HepG2 (cell line): ENCODE measurements around the gene FKBP1B. TPM values are rescaled to one million over a fixed set of nuclear protein-coding genes. Genes with fewer than 3 reads are reported as not detected.

ENCODE experiments used
- ARHGAP35 ChIP-seq: sonication (generic); formaldehyde crosslinking; IDR thresholded peaks from 2 replicates; pipeline ENCODE4 v1.9.0; 2022; ENCODE audit warnings: mild to moderate bottlenecking, inconsistent platforms, moderate library complexity, missing genetic modification reagents, borderline replicate concordance
- CBX5 ChIP-seq: sonication (generic); formaldehyde crosslinking; IDR thresholded peaks from 2 replicates; pipeline ENCODE4 v1.4.0; 2020; ENCODE audit warnings: missing genetic modification reagents, borderline replicate concordance
- HNRNPH1 ChIP-seq: fragments of 200-400 bp; formaldehyde crosslinking; optimal IDR thresholded peaks from 2 replicates; pipeline ENCODE3; 2017; ENCODE audit warnings: mild to moderate bottlenecking, low read depth, low read length
- PHF8 ChIP-seq: sonication (generic); formaldehyde crosslinking; IDR thresholded peaks from 2 replicates; pipeline ENCODE4 v1.5.0; 2020; ENCODE audit warnings: missing genetic modification reagents
- PPARG ChIP-seq: conservative IDR thresholded peaks from 2 replicates; pipeline ENCODE4 v1.6.1; 2016; ENCODE audit warnings: missing biosample characterization, missing genetic modification reagents
- TBL1XR1 ChIP-seq: fragments of 150-350 bp; IDR thresholded peaks from 2 replicates; pipeline ENCODE4 v1.6.1; 2014; ENCODE audit warnings: borderline replicate concordance, low read length; ENCODE audit not compliant: partially characterized antibody
- TSC22D2 ChIP-seq: sonication (generic); formaldehyde crosslinking; IDR thresholded peaks from 2 replicates; pipeline ENCODE4 v1.5.1; 2020; ENCODE audit warnings: missing genetic modification reagents, mild to moderate bottlenecking, borderline replicate concordance
- ZFP62 ChIP-seq: sonication (generic); formaldehyde crosslinking; IDR thresholded peaks from 2 replicates; pipeline ENCODE4 v1.4.0; 2020; ENCODE audit warnings: missing genetic modification reagents
- ZNF713 ChIP-seq: sonication (generic); formaldehyde crosslinking; IDR thresholded peaks from 2 replicates; pipeline ENCODE4 v1.4.0; 2020; ENCODE audit warnings: mild to moderate bottlenecking, missing genetic modification reagents
- ZNF788 ChIP-seq: sonication (generic); formaldehyde crosslinking; IDR thresholded peaks from 2 replicates; pipeline ENCODE4 v1.5.0; 2020; ENCODE audit warnings: mild to moderate bottlenecking, missing genetic modification reagents, borderline replicate concordance
- polyA plus RNA-seq, 8 experiments: library from polyadenylated mRNA; depleted of rRNA in 3 of 8; stranded (reverse) in 7 of 8; unstranded in 1 of 8; fragments of >200 nt; fragmentation: Illumina TruSeq in 4 of 8; extraction: Trizol in 4 of 8; gene quantifications; 2 replicates each; pipeline versions ENCODE4 v1.2.1 to v1.2.3, GENCODE V29; 2011 to 2016; ENCODE audit warnings: low read depth in 4 of 8, missing spikeins in 1 of 8, mixed read lengths in 1 of 8; ENCODE audit not compliant: insufficient read depth in 1 of 8
- total RNA-seq, 5 experiments: library from RNA; depleted of rRNA; stranded (reverse); fragments of >200 nt; fragmentation: Illumina TruSeq; extraction: Trizol; gene quantifications; 2 replicates each; pipeline ENCODE4 v1.2.3, GENCODE V29; 2016; ENCODE audit warnings: low read depth in 1 of 5
- TF ChIP-seq, protein P1 (sequence below): sonication (generic); formaldehyde crosslinking; IDR thresholded peaks from 2 replicates; pipeline ENCODE4 v1.5.1; 2020; ENCODE audit warnings: mild to moderate bottlenecking, missing genetic modification reagents, moderate library complexity
- TF ChIP-seq, protein P2 (sequence below): sonication (generic); formaldehyde crosslinking; IDR thresholded peaks from 2 replicates; pipeline ENCODE4 v1.5.1; 2020; ENCODE audit warnings: mild to moderate bottlenecking, missing genetic modification reagents, moderate library complexity
- TF ChIP-seq, protein P3 (sequence below): sonication (generic); formaldehyde crosslinking; IDR thresholded peaks from 2 replicates; pipeline ENCODE4 v1.4.0; 2020; ENCODE audit warnings: mild to moderate bottlenecking, missing genetic modification reagents
- TF ChIP-seq, protein P4 (sequence below): sonication (generic); formaldehyde crosslinking; IDR thresholded peaks from 2 replicates; pipeline ENCODE4 v1.4.0; 2020; ENCODE audit warnings: missing genetic modification reagents

Gene FKBP1B
- total and polyA plus RNA-seq, 2 of the 13 experiments (the other 11 are each of a cell fraction or from before 2014, with no cell fraction given): 35.2 to 96.3 TPM

DNA sequence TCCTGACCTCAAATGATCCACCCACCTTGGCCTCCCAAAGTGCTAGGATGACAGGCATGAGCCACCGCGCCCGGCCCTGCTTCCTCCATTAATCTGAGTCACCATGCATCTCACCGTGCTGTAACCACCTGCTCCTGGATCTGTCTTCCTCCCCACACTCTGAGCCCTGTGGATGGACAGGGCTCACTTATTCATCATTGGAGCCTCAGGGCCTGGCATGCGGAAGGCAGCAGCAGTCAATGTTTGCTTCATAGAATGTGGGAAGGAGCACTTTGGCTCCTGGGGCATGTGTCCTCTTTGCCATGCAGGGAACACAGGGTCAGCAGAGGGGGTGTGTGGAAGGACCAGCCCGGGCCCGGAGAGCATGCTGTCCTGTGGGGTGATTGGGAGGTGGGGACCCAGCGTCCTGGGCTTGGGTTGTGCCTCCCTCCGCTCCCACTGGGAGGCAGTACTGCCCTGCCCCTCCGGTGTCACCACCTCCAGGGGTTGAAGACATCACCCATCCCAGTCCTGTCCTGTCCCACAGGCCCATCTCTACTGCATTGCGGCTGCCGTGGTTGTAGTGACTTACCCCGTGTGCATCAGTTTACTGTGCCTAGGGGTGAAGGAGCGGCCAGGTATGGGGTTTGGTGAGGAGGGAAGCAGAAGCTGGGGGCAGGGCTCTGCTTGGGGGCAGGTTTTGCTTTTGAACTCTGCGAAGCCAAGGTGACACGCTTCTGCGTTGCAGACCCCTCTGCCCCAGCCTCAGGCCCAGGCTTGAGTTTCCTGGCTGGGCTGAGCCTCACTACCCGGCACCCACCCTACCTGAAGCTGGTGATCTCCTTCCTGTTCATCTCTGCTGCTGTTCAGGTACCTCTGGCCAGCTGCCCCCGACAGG lies 28.2 kb upstream of the FKBP1B start (continued):
- TF ChIP-seq, protein P1, sequence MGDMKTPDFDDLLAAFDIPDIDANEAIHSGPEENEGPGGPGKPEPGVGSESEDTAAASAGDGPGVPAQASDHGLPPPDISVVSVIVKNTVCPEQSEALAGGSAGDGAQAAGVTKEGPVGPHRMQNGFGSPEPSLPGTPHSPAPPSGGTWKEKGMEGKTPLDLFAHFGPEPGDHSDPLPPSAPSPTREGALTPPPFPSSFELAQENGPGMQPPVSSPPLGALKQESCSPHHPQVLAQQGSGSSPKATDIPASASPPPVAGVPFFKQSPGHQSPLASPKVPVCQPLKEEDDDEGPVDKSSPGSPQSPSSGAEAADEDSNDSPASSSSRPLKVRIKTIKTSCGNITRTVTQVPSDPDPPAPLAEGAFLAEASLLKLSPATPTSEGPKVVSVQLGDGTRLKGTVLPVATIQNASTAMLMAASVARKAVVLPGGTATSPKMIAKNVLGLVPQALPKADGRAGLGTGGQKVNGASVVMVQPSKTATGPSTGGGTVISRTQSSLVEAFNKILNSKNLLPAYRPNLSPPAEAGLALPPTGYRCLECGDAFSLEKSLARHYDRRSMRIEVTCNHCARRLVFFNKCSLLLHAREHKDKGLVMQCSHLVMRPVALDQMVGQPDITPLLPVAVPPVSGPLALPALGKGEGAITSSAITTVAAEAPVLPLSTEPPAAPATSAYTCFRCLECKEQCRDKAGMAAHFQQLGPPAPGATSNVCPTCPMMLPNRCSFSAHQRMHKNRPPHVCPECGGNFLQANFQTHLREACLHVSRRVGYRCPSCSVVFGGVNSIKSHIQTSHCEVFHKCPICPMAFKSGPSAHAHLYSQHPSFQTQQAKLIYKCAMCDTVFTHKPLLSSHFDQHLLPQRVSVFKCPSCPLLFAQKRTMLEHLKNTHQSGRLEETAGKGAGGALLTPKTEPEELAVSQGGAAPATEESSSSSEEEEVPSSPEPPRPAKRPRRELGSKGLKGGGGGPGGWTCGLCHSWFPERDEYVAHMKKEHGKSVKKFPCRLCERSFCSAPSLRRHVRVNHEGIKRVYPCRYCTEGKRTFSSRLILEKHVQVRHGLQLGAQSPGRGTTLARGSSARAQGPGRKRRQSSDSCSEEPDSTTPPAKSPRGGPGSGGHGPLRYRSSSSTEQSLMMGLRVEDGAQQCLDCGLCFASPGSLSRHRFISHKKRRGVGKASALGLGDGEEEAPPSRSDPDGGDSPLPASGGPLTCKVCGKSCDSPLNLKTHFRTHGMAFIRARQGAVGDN (CRISPR knock-in tag): peak; percentile 53
- TF ChIP-seq ZNF713 (CRISPR knock-in tag) (no peak), TSC22D2 (CRISPR knock-in tag) (0 out of 2 replicates have a peak, but pooled peaks have one; percentile 57), PHF8 (0 out of 2 replicates have a peak, but pooled peaks have one; percentile 18), ZFP62 (CRISPR knock-in tag) (no peak), ARHGAP35 (CRISPR knock-in tag) (0 out of 2 replicates have a peak, but pooled peaks have one; percentile 33), TBL1XR1 (peak; percentile 25), CBX5 (peak; percentile 31; the same call in 1 of the 2 replicates), ZNF788 (peak; percentile 86; the same call in 1 of the 2 replicates), PPARG (no peak), HNRNPH1 (no peak)
- TF ChIP-seq, protein P2, sequence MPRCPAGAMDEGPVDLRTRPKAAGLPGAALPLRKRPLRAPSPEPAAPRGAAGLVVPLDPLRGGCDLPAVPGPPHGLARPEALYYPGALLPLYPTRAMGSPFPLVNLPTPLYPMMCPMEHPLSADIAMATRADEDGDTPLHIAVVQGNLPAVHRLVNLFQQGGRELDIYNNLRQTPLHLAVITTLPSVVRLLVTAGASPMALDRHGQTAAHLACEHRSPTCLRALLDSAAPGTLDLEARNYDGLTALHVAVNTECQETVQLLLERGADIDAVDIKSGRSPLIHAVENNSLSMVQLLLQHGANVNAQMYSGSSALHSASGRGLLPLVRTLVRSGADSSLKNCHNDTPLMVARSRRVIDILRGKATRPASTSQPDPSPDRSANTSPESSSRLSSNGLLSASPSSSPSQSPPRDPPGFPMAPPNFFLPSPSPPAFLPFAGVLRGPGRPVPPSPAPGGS (CRISPR knock-in tag): 0 out of 2 replicates have a peak, but pooled peaks have one; percentile 61
- TF ChIP-seq, protein P3, sequence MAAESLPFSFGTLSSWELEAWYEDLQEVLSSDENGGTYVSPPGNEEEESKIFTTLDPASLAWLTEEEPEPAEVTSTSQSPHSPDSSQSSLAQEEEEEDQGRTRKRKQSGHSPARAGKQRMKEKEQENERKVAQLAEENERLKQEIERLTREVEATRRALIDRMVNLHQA (CRISPR knock-in tag): no peak
- TF ChIP-seq, protein P4, sequence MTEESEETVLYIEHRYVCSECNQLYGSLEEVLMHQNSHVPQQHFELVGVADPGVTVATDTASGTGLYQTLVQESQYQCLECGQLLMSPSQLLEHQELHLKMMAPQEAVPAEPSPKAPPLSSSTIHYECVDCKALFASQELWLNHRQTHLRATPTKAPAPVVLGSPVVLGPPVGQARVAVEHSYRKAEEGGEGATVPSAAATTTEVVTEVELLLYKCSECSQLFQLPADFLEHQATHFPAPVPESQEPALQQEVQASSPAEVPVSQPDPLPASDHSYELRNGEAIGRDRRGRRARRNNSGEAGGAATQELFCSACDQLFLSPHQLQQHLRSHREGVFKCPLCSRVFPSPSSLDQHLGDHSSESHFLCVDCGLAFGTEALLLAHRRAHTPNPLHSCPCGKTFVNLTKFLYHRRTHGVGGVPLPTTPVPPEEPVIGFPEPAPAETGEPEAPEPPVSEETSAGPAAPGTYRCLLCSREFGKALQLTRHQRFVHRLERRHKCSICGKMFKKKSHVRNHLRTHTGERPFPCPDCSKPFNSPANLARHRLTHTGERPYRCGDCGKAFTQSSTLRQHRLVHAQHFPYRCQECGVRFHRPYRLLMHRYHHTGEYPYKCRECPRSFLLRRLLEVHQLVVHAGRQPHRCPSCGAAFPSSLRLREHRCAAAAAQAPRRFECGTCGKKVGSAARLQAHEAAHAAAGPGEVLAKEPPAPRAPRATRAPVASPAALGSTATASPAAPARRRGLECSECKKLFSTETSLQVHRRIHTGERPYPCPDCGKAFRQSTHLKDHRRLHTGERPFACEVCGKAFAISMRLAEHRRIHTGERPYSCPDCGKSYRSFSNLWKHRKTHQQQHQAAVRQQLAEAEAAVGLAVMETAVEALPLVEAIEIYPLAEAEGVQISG (CRISPR knock-in tag): peak; percentile 59; the same call in 1 of the 2 replicates
- TF ChIP-seq, all 625 proteins: peak for 78
